ENCODE measurements around the gene PUM2.

- TF ChIP-seq, protein P1, sequence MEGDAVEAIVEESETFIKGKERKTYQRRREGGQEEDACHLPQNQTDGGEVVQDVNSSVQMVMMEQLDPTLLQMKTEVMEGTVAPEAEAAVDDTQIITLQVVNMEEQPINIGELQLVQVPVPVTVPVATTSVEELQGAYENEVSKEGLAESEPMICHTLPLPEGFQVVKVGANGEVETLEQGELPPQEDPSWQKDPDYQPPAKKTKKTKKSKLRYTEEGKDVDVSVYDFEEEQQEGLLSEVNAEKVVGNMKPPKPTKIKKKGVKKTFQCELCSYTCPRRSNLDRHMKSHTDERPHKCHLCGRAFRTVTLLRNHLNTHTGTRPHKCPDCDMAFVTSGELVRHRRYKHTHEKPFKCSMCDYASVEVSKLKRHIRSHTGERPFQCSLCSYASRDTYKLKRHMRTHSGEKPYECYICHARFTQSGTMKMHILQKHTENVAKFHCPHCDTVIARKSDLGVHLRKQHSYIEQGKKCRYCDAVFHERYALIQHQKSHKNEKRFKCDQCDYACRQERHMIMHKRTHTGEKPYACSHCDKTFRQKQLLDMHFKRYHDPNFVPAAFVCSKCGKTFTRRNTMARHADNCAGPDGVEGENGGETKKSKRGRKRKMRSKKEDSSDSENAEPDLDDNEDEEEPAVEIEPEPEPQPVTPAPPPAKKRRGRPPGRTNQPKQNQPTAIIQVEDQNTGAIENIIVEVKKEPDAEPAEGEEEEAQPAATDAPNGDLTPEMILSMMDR (IDR thresholded peaks at IDR 0.05) = no peak
- no peak for TF ChIP-seq POLR2AphosphoS5 (IDR thresholded peaks at IDR 0.05; ENCODE audit: low read depth, low read length)
- TF ChIP-seq, protein P2, sequence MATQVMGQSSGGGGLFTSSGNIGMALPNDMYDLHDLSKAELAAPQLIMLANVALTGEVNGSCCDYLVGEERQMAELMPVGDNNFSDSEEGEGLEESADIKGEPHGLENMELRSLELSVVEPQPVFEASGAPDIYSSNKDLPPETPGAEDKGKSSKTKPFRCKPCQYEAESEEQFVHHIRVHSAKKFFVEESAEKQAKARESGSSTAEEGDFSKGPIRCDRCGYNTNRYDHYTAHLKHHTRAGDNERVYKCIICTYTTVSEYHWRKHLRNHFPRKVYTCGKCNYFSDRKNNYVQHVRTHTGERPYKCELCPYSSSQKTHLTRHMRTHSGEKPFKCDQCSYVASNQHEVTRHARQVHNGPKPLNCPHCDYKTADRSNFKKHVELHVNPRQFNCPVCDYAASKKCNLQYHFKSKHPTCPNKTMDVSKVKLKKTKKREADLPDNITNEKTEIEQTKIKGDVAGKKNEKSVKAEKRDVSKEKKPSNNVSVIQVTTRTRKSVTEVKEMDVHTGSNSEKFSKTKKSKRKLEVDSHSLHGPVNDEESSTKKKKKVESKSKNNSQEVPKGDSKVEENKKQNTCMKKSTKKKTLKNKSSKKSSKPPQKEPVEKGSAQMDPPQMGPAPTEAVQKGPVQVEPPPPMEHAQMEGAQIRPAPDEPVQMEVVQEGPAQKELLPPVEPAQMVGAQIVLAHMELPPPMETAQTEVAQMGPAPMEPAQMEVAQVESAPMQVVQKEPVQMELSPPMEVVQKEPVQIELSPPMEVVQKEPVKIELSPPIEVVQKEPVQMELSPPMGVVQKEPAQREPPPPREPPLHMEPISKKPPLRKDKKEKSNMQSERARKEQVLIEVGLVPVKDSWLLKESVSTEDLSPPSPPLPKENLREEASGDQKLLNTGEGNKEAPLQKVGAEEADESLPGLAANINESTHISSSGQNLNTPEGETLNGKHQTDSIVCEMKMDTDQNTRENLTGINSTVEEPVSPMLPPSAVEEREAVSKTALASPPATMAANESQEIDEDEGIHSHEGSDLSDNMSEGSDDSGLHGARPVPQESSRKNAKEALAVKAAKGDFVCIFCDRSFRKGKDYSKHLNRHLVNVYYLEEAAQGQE (IDR thresholded peaks at IDR 0.05; ENCODE audit: insufficient read depth in 1 of 2, low read depth in 2 of 2, low read length in 1 of 2) = no peak
These were observed 130.8 kb downstream of the PUM2 start for GRCh38 chr2:20219763-20220380.
